Measurements from ENCODE around the gene EBF3.

DNA sequence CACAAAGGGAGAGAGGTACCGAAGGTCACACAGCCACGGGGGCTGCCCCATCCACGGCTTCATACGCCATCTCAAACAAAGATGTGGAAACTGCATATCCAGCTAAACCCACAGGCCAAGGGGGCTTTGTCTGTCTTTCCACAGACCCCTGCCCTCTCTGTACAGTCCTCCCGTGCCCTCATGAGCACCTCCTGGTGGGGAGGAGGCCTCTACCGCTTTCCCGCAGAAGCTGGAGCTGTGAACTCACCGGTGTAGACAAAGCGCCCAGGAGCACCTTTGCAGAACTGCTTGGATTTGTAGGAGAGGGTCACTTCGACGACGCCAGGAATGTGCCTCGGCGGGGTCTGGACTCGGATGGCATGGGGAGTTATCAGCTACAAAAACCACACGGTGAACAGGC, 97.2 kb downstream of the EBF3 start:
- no peak for TF ChIP-seq POLR2A (IDR thresholded peaks at IDR 0.05)
- TF ChIP-seq, protein P1, sequence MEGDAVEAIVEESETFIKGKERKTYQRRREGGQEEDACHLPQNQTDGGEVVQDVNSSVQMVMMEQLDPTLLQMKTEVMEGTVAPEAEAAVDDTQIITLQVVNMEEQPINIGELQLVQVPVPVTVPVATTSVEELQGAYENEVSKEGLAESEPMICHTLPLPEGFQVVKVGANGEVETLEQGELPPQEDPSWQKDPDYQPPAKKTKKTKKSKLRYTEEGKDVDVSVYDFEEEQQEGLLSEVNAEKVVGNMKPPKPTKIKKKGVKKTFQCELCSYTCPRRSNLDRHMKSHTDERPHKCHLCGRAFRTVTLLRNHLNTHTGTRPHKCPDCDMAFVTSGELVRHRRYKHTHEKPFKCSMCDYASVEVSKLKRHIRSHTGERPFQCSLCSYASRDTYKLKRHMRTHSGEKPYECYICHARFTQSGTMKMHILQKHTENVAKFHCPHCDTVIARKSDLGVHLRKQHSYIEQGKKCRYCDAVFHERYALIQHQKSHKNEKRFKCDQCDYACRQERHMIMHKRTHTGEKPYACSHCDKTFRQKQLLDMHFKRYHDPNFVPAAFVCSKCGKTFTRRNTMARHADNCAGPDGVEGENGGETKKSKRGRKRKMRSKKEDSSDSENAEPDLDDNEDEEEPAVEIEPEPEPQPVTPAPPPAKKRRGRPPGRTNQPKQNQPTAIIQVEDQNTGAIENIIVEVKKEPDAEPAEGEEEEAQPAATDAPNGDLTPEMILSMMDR (IDR thresholded peaks at IDR 0.05): no peak
